Measurements from ENCODE around the gene HSD17B7. TPM values are rescaled to one million over a fixed set of nuclear protein-coding genes. Genes with fewer than 3 reads are reported as not detected.

HSD17B7 gene
- total RNA-seq, 3 donors from 2014 or later = 10.2 to 35.4 (median 22.9) TPM

- Histone ChIP-seq H3K4me1 (peaks cover 0 to 5% of the 10 kb centered on the region in 2 donors), H3K27ac (no peak overlapping the region), H3K4me3 (no peak overlapping the region), H3K36me3 (no peaks in the 10 kb centered on the region), H3K27me3 (peaks cover 0 to 4% of the 10 kb centered on the region in 2 donors), H3K9me3 (no peaks in the 10 kb centered on the region)
- TF ChIP-seq CTCF (IDR thresholded peaks at IDR 0.05) = no peak
- TF ChIP-seq POLR2AphosphoS5 (IDR thresholded peaks at IDR 0.05) = no peak
- no peak for TF ChIP-seq POLR2A (IDR thresholded peaks at IDR 0.05)
- DNase-seq (ENCODE audit: low spot score in 2 of 2) = no peak
- intact Hi-C loops (cut with DNase I; ENCODE audit: low total_unique reads) = no loop called here
Observed at GRCh38 chr1:162823771-162824525, 33.4 kb downstream of the HSD17B7 start.

- Histone ChIP-seq H3K27ac (no peak overlapping the region), H3K4me1 (no peaks in the 10 kb centered on the region), H3K36me3 (no peaks in the 10 kb centered on the region), H3K27me3 (peaks cover 0 to 2% of the 10 kb centered on the region in 2 donors), H3K9me3 (no peaks in the 10 kb centered on the region), H3K4me3 (no peak overlapping the region)
- intact Hi-C loops (cut with DNase I; ENCODE audit: low total_unique reads) = no loop called here
- no peak for DNase-seq (ENCODE audit: low spot score in 2 of 2)
- TF ChIP-seq POLR2A (IDR thresholded peaks at IDR 0.05) (no peak), CTCF (IDR thresholded peaks at IDR 0.05) (no peak), POLR2AphosphoS5 (IDR thresholded peaks at IDR 0.05) (no peak)
Observed at GRCh38 chr1:162829268-162829667, 38.8 kb downstream of the HSD17B7 start.

- Histone ChIP-seq H3K4me1 (no peaks in the 10 kb centered on the region), H3K9me3 (no peaks in the 10 kb centered on the region), H3K27me3 (peaks cover 0 to 2% of the 10 kb centered on the region in 2 donors), H3K27ac (no peak overlapping the region), H3K36me3 (no peaks in the 10 kb centered on the region), H3K4me3 (no peak overlapping the region)
- TF ChIP-seq POLR2AphosphoS5 (IDR thresholded peaks at IDR 0.05) = no peak
- TF ChIP-seq POLR2A (IDR thresholded peaks at IDR 0.05) = no peak
- no peak for TF ChIP-seq CTCF (IDR thresholded peaks at IDR 0.05)
- intact Hi-C loops (cut with DNase I; ENCODE audit: low total_unique reads) = loop anchor here (5.0 kb wide), 1 partner anchor 785 kb away; no protein-coding TSS in a partner anchor
- no peak for DNase-seq (ENCODE audit: low spot score in 2 of 2)
Observed at GRCh38 chr1:162832470-162832869, 42.0 kb downstream of the HSD17B7 start.

- H3K27ac ChIP-seq = no peak overlapping the region
- TF ChIP-seq POLR2A (IDR thresholded peaks at IDR 0.05) (no peak), CTCF (IDR thresholded peaks at IDR 0.05) (no peak), POLR2AphosphoS5 (IDR thresholded peaks at IDR 0.05) (no peak)
- DNase-seq (ENCODE audit: low spot score in 2 of 2) = no peak
- intact Hi-C loops (cut with DNase I; ENCODE audit: low total_unique reads) = no loop called here
- H3K9me3 ChIP-seq = peaks cover 0 to 12% of the 10 kb centered on the region in 2 donors
- no peaks in the 10 kb centered on the region for H3K4me1 ChIP-seq
- H3K4me3 ChIP-seq = no peak overlapping the region
- no peaks in the 10 kb centered on the region for H3K36me3 ChIP-seq
- H3K27me3 ChIP-seq = peaks cover 0 to 2% of the 10 kb centered on the region in 2 donors
Observed at GRCh38 chr1:162835157-162835899, 44.8 kb downstream of the HSD17B7 start.

GRCh38 chr1:162838863-162839262 is 48.4 kb downstream of the HSD17B7 start:
- Histone ChIP-seq H3K27me3 (peaks cover 0 to 2% of the 10 kb centered on the region in 2 donors), H3K36me3 (no peaks in the 10 kb centered on the region), H3K4me3 (no peak overlapping the region), H3K4me1 (no peaks in the 10 kb centered on the region), H3K9me3 (peaks cover 0 to 12% of the 10 kb centered on the region in 2 donors), H3K27ac (no peak overlapping the region)
- intact Hi-C loops (cut with DNase I; ENCODE audit: low total_unique reads) = no loop called here
- no peak for DNase-seq (ENCODE audit: low spot score in 2 of 2)
- no peak for TF ChIP-seq CTCF (IDR thresholded peaks at IDR 0.05)
- TF ChIP-seq POLR2A (IDR thresholded peaks at IDR 0.05) = no peak
- no peak for TF ChIP-seq POLR2AphosphoS5 (IDR thresholded peaks at IDR 0.05)
